Bone marrow (tissue), 2 donors: ENCODE results near the gene MYZAP.

Source experiments
- DNase-seq, 2 donors: peaks; one replicate each; lab custom pipeline; 2025; lab: John Stamatoyannopoulos, UW

MYZAP gene

GRCh38 chr15:57662091-57662744 lies 70.5 kb downstream of the MYZAP start:
- no peak for DNase-seq

DNA sequence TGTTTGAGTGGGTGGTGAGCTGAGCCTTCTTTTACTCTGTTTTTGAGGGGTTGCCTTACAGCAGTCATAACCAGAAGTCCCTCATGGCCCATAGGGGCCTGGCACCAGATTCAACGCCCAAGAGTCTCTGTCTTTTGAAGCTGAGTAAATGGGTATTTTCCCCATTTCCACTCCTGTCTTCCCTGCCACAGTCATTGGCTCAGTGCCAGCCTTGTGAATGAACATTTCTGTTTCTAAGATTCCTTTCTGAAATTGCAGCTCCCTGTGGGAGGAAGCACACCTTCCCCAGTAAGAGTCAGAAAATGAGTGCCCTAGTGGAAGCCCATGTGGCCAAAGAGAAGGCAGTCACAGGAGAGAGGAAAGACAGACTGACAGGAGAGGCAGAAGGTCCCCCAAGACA lies 71.1 kb downstream of the MYZAP start:
- DNase-seq, result no peak

DNA sequence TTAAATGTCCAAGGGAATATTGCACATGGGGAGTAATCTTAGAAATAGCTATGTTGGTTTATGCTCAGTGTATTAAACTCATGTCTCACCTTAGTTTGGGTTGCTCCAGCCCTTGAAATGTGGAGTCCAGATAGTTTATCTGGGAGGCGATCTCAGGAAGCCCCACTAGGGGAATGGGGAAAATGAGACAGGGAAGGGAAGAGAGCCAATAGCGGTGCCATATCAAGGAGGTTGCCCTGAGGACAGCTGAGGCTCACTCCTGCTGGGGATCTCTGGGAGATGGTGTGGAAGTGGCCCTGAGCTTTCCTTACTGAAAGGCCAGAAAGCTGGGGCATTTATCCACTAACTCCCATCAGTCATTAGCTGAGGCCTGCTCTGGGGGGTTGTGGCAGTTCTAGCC lies 71.6 kb downstream of the MYZAP start:
- DNase-seq, result no peak

DNA sequence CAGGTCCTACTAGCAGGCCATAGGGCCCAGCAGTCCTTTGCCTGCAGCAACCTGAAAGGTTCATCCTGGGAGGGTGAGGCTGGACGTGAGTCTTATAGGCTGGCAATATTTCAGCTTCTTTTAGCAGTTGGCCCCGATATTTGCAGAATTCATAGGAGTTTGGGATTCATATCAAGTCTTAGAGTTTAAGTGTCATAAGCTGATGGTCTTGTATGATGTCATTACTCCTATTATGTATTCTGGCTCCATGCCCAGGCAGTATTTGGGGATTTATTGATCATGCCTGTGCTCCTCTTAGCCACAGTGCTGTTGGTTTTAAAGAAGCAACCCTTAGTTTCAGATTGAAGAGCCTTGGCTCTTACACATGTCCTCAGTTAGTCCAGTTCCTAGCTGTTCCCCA lies 73.5 kb downstream of the MYZAP start:
- no peak for DNase-seq

GRCh38 chr15:57665939-57666338 lies 74.2 kb downstream of the MYZAP start:
- DNase-seq, result no peak

GRCh38 chr15:57667171-57667849 lies 75.6 kb downstream of the MYZAP start:
- no peak for DNase-seq

DNA sequence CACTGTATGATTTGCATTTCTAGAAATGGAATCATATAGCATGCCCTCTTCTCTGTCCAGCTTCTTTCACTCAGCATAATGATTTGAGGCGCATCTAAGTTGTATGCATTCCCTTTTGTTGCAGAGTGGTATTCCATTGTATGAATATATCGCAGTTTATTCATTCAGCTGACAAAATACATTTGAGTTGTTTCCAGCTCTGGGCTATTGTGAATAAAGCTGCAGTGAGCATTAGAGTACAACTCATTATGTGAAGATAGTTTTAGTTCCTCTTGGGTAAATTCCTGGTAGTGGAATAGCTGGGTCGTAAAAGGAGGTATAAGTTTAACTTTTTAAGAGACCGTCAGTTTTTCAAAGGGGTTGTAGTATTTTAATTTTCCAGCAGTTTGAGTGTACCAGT lies 76.3 kb downstream of the MYZAP start:
- DNase-seq, result no peak

DNA sequence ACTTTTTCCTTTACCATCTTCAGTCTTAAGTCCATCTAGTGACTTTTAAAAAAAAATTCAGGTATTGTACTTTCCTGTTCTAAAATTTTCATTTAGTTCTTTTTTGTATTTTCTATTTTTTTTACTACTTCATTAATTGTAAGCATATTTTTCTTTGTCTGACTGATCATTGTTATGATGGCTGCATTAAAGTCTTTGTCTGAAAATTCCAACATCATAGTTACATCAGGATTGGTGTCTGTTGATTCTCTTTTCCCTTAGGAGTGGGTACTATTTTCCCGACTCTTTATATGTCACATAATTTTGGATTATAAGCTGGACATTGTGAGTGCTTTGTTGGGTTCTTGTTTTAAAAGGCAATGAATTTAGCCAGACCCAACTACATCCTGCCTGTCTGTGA lies 79.9 kb downstream of the MYZAP start:
- DNase-seq, result no peak

GRCh38 chr15:57675481-57676181 lies 83.9 kb downstream of the MYZAP start:
- DNase-seq, result no peak

- no peak for DNase-seq
Observed at GRCh38 chr15:57676585-57676984, 84.9 kb downstream of the MYZAP start.

- no peak for DNase-seq
Observed at GRCh38 chr15:57677204-57677603, 85.5 kb downstream of the MYZAP start.

DNA sequence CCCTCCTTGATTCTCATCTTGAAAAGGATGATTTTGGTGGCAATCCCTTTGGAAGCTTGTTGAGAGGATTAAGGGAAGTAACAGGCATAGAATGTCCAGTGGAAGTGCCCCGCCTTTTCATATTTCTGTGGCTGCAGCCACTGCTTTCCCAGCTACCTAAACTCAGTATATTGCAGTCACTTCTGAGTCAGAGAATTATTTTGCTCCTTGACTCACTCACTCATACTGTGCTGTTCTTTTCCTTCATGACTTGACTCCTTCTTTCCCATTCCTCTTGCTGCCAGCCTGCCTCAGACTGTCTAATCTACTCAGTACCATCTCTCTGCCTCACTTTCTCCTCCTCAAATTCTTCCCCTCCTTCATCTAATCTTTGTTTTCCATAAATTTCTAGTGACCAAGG lies 88.3 kb downstream of the MYZAP start:
- DNase-seq, result no peak

GRCh38 chr15:57681011-57681410 lies 89.3 kb downstream of the MYZAP start:
- DNase-seq, result no peak

GRCh38 chr15:57683481-57683880 lies 91.8 kb downstream of the MYZAP start:
- no peak for DNase-seq

GRCh38 chr15:57684491-57685151 lies 92.9 kb downstream of the MYZAP start:
- no peak for DNase-seq

DNA sequence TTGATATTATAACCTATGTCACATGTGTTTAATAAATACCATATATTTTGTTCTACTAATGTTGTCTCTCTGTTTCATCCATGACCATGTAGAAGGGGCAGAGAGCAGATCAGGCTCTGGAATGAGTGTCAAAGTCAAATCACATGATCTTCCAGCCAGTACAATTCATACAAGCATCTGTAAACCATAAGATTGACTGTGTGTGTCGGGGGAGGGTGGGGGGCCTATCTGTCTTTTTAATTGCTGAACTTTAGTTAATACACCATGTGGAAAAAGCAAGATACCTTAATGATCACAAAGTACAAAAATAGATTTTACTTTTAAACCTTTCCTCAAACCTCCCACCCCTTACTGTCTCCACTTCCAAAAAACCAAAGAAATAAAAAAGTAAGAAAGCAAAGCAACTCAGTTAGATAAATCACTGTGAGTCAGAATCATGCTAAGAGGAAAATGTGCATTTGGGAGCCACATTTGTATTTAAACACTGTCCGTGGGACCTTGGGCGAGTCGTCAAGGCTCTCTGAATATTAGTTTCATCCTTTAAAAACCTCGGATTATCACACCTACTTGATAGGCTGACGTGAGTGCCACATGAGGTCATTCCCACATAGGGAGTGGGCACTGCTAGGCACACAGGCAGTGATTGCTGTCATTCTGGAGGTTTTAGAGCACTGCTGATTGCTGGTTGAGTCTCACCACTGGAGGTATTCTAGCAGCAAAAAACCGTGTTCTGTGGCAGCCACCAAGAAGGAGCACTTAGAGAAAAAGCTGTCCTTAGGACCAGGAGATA lies 93.8 kb downstream of the MYZAP start:
- DNase-seq, result no peak

DNA sequence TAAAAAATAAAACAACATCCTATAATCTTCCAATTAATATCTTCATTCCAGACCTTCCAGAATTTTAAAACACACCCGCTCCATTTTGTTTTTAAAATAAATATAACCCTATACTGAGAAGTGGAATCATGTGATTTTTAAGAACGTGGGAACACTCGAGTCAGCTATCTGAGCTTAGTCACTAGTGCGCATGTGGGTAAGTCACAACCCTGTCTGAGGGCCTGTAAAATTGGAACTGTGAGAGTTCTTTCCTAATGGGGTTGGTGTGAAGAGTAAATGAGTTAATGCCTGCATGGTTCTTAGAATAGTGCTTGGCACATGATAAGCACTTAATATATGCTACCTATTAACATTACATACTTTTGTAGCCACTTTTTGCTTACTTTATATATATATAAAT lies 95.0 kb downstream of the MYZAP start:
- no peak for DNase-seq

DNA sequence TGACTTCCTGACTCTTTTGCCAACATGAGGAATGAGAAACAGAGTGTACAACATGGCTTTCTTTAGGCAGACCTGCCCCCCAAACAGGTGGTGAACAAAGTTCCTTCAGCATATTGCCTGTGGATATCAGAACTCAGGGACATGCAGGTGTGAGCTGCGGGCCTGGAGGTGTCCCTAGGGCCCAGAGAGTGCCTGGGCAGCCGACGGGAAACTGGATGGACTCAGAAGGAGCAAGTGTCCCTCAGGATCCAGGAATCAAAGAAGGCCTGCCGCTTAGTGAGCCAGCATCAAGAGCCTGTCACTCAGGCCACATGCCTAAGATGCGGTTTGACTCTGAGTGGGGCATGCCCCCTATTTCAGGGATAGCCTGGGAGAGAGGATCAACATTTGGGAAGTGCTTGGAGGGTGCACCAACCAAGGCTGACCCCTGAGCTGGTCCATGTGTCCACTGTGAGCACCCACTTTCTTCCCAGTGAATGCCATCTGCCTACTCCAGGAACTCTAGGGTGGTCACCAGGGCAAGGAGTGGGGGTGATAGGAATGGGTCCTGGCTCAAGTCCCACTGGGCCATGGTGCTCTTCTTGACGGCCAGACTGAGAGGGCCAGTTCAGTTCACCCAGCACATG lies 98.8 kb downstream of the MYZAP start:
- no peak for DNase-seq

DNA sequence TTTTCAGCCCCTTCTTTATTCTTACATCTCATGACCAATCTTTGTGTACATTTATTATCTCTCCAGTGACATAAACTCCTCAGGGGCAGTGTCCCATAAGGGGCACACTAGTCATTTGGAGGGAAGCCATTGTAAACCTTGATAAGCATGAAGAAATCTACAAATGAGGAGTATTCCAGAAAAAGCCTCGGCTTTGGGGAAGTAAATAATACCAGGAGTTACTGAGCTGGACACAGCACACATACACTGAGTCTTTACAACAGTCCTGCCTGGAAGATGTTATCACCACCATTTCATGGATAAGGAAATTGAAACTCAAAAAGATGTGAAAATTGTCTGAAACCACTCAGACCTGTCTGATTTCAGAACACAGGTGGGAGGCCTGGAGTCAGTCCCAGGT lies 99.4 kb downstream of the MYZAP start:
- DNase-seq, result no peak

DNA sequence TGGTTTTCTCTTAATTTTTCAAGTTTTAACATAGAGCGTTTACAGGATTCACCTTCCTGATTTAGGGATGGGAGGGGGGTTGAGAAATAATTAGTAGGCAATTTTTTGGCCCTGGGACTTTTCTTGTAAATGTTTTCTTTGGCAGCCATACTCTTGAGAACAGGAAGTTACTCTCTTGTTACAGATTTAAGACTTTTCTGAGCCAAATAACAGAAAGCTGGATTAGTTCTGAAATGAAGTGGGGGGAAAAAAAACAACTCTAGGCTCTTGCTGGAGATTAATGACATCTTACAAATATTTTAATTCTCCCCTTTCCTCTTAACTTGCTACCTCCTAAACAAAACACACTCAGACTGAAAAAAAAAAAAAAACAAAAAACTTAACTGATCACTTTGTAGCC lies 101.0 kb downstream of the MYZAP start:
- no peak for DNase-seq

GRCh38 chr15:57694279-57694678 lies 102.6 kb downstream of the MYZAP start:
- DNase-seq, result no peak

GRCh38 chr15:57696146-57696545 lies 104.4 kb downstream of the MYZAP start:
- no peak for DNase-seq
